Muscle of back (tissue), 13 donors: ENCODE measurements around the gene GNE. TPM values are rescaled to one million over a fixed set of nuclear protein-coding genes. Genes with fewer than 3 reads are reported as not detected.
"Not testable (repeated sequence)": the region's sequence is repeated elsewhere in the genome, so short reads cannot be mapped to it uniquely, and the experiment has no call there.

ENCODE experiments used
- DNase-seq, 3 donors: peaks; one replicate each; pipeline versions ENCODE4 v3.0.0 to v3.0.0-alpha.2; 2013
- long read RNA-seq, 9 donors: transcript quantifications; one replicate each; lab custom pipeline, GENCODE V29; 2026
- polyA plus RNA-seq, 10 donors: library from polyadenylated mRNA; unstranded; fragments of 120-200 nt; gene quantifications; one replicate each; pipeline ENCODE4 v1.2.1, GENCODE V29; 2013; ENCODE audit not compliant: insufficient read length in 10 of 10

Gene GNE, protein sequence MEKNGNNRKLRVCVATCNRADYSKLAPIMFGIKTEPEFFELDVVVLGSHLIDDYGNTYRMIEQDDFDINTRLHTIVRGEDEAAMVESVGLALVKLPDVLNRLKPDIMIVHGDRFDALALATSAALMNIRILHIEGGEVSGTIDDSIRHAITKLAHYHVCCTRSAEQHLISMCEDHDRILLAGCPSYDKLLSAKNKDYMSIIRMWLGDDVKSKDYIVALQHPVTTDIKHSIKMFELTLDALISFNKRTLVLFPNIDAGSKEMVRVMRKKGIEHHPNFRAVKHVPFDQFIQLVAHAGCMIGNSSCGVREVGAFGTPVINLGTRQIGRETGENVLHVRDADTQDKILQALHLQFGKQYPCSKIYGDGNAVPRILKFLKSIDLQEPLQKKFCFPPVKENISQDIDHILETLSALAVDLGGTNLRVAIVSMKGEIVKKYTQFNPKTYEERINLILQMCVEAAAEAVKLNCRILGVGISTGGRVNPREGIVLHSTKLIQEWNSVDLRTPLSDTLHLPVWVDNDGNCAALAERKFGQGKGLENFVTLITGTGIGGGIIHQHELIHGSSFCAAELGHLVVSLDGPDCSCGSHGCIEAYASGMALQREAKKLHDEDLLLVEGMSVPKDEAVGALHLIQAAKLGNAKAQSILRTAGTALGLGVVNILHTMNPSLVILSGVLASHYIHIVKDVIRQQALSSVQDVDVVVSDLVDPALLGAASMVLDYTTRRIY
- polyA plus RNA-seq = 10 to 100 TPM; 10.6 to 17.7 (median 14.0) TPM
- long read RNA-seq, donor 1 = 0 reads
- long read RNA-seq, donor 2 = 0 reads
- long read RNA-seq, donor 3 = 0 reads
- long read RNA-seq, donor 4 = 0 reads
- long read RNA-seq, donor 5, full-length matches to known transcripts = 2 of 2 reads
- long read RNA-seq, donor 5, partial matches to known transcripts = 0 of 2 reads
- long read RNA-seq, donor 5, other reads (novel, unspliced or antisense) = 0 of 2 reads
- long read RNA-seq, donor 6, full-length matches to known transcripts = 1 of 17 reads
- long read RNA-seq, donor 6, partial matches to known transcripts = 16 of 17 reads
- long read RNA-seq, donor 6, other reads (novel, unspliced or antisense) = 0 of 17 reads
- long read RNA-seq, donor 7, full-length matches to known transcripts = 2 of 2 reads
- long read RNA-seq, donor 7, partial matches to known transcripts = 0 of 2 reads
- long read RNA-seq, donor 7, other reads (novel, unspliced or antisense) = 0 of 2 reads
- long read RNA-seq, donor 8 = 0 reads
- long read RNA-seq, donor 9 = 0 reads

DNA sequence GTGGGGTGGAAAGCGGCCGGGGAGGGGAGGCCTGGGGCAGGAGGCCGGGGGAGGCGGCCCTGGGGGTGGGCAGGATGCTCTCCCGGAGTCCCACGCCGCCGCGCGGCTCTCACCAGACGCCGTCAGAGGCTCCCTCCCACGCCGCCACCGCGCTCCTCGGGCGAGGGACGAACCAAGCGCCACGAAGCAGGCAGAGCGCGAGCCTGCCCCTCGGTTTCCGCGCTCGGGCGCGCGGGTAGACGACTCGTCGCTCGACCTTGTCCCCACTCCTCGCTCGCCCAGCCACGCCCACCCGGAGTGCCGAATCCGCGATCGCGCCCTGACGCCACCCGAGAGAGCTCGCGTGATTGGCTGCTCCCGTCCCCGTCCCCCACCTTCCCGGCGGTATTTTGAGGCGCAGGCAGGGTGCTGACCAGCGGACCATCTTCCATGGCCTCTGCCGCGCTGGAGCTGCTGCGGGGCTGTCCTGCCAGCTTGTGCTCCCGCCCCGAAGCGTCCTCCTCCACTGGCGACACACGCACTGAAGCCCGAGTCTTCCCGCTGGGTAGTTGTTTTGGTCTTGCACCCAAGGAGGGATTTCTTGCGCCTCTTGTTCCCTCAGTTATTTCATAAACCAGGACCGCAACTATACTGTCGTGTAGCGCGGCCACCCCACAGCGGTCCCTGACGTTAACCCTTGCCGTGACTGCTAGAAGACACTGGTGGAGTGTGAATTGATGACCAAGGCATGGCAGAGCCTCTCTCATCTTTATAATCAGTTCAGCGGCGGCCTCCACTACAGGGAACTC, at the start of gene GNE:
GNE (minus strand) TSS at position 241 of the 788 bp plus-strand sequence. CDS start 9,093 bp downstream, outside the sequence.
- peak; percentile 97 to 99 (median 98) for DNase-seq

DNA sequence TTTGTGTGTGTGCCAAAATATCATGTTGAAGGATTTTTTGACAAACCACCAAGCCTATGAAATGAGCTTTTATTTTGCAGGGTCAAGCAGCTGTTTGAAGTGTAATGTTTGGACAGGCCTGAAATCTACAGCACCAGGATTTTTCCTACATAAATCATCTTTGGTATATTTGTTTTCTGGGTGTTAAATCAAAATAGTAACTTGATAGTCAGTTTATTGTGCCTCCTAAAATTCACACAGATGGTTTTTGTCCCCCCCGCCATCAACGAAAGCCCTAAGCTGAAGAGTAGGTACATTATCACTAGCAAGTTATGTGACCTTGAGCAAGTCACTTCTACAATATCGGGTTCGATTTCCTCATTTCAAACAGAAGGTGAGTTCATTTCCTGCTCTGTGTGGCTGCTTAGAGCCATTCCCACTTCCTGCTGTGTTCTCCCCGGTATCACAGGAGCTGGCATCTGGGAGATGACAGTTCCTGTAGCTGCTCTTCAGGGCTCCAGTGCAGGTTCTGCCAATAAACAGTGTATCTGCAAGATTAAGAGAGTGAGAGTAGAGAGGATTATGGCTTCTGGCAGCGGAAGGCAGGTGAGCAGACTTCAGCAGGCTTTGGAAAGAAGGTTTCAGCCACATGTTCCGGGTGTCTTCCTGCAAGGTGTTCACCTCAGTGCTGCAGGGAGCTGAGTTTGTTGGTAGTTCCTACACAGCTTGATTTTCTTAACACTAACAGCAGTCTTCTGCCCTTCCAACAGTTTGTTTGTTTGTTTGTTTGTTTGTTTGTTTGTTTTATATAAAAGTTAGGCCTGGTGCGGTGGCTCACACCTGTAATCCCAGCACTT, 48.4 kb upstream of the GNE start:
- no peak for DNase-seq

DNA sequence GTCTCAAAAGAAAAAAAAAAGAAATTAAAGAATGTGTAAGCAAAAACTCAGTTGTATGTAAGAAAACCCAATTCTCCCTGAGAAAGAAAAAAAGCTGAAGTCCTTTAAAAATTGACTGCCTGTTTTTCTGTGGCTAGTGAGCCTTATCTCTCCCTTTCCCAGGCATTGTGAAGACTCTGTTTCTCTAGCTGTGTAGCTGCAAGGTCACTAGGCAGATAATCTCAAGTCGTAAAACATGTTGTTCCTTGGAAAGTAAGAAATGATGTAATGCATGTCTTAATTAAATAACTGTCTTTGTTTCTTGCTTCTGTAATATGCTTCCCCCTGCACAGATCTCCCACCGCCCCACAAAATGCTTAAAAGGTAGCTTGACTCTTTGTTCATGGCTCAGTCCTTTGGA, 46.1 kb upstream of the GNE start:
- not testable (repeated sequence) for DNase-seq

DNA sequence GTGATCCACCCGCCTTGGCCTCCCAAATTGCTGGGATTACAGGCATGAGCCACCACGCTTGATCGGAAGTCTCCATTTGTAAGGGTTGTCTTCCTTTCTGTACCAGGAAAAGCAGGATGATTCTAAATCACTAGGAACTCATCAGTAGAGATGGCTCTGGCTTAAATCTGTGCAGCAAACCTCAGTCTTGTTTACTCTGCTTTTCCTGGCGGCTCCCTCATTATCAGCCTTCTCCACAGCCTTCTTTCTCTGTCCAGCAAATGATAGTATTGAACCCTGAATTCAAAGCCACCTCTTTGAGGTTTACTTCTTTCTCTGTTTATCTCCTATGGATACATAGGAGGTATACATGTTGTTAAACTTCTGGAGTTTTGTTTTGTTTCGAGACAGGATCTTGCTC, 43.0 kb upstream of the GNE start:
- no peak for DNase-seq

DNA sequence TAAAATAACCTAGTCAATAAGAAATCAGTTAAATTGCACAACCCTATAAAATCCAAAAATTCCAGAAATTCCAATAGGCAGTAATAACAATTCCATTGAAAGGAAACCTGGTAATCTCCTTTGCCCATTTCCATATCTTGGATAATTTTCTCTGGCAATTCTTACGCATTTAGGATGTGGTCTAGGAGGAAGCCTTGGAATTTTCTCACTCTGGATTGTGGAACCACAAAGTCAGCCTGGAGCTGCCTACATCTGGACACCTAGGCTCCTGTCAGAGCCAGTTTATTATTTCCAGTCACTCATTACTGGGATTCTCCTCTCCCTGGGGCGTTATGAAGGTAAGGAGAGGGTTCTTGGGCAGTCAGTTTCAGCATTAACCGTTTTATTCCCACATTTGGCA, 40.3 kb upstream of the GNE start:
- peak in 1 of 3 donors; percentile 51 for DNase-seq

DNA sequence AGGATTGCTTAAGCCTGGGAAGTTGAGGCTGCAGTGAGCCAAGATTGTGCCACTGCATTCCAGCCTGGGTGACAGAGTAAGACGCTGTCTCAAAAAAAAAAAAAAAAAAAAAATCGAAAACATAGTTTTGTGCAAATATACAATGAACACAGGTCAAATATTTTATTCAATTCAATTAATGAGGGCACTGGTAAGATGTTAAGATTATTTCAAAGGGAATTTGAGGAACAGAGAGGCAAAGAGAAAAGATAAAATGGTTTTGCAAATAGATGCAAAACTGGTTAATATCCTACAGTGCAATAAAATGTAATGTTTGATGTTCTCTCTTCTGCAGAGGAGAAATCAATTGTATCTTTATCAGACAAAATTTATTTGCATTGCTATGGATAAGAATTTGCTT, 39.5 kb upstream of the GNE start:
- DNase-seq = no peak

DNA sequence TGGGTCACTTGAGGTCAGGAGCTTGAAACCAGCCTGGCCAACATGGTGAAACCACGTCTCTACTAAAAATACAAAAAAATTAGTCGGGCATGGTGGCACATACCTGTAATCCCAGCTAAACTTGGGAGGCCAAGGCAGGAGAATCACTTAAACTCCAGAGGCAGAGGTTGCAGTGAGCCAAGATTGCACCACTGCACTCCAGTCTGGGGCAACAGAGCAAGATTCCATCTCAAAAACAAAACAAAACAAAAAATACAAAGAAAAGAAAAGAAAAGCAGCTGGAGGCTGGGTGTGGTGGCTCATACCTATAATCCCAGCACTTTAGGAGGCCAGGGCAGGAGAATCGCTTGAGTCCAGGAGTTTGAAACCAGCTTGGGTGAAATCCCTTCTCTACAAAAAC, 36.7 kb upstream of the GNE start:
- DNase-seq = not testable (repeated sequence)

DNA sequence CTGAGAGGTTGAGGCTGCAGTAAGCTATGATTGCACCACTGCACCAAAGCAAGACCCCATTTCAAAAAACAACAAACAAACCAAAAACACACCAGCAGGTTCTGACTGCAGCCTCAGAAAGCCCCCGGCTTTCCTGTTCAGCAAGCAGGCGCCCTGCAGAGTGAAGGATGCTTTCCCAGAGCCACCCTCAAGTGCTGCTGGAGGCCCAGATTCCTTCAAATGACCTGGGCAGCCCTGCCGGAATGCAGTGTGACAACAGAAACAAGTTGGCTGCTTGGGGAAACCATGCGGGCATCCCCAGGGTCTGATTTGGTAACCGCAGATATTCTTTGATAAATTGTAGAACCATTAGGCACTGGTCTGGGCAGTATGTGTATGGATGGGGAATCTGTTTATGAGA, 35.7 kb upstream of the GNE start:
- no peak for DNase-seq

DNA sequence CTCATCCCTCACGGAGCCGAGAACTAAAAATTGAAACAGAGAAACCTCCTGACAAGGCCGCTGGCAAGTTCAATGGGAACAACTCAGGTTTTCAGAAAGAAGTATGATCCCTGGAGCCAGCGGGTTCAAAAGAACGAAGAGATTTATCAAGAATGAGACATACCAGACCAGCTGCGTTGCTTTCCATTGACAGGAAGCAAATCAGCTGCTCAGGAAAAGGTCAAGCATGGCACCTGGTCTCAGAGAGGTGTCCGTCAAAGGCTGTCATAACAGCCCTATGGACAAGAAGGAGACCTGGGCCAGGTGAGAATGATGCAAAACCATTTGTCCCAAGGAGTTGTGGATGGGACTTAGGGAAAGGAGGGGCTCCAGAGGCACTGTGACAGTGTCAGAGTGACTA, 34.9 kb upstream of the GNE start:
- DNase-seq = no peak

DNA sequence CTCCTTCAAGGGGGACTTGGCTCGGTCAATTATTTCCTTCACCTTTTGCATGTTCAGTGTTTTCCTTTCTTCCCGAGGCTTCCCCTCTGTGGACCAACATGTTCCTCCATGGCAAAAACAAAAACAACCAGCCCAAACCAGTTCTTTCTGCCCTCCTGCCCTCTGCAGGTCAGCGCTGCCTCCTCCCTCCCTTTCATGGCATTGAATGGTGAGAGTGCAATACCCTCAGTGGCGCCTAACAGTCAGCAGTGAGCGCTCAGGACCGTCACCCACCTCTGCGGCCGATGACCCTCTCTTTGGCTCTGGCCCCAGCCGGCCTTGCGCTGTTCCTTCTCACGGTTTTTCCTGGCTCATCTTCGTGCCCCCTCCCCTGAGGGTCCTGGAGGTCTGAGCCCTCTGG, 34.4 kb upstream of the GNE start:
- no peak for DNase-seq

DNA sequence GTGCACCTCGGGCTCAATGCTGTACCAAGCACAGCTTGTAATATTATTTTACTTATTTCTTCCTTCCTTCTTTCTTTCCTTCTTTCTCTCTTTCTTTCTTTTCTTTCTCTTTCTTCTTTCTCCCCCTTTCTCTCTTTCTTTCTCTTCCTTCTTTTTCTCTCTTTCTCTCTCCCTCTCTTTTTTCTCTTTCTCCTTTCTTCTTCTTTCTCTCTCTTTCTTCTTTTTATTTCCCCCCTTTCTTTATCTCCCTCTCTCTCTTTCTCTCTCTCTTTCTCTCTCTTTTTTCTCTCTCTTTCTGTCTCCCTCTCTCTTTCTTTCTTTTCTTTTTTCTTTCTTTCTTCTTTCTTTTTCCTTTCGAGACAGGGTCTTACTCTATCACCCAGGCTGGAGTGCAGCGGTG, 32.7 kb upstream of the GNE start:
- no peak for DNase-seq

DNA sequence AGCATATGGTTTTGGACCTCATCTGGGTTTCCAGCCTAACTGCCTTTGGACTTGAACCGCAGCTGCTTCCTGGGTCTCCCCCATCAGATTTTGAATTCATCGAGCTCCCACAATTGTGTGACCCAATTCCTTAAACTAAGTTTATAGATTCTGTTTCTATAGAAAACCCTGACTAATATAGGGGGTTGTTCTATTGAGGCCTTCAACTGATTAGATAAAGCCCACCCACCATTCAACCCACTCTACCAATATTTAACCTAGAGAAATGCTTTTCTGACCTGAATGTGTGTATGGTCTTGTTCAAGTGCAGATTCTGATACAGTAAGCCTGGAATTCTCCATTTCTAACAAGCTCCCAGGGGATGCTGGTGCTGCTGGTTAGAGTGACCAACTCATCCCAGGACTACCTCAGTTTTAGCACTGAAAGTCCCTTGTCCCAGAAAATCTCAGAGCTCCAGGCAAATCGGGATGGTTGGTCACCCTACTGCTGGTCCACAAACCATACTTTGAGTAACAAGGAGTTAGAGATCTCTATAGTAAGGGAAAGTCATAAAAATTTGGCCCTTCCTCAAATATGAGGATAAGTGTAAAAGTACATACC, 31.7 kb upstream of the GNE start:
- DNase-seq = no peak

DNA sequence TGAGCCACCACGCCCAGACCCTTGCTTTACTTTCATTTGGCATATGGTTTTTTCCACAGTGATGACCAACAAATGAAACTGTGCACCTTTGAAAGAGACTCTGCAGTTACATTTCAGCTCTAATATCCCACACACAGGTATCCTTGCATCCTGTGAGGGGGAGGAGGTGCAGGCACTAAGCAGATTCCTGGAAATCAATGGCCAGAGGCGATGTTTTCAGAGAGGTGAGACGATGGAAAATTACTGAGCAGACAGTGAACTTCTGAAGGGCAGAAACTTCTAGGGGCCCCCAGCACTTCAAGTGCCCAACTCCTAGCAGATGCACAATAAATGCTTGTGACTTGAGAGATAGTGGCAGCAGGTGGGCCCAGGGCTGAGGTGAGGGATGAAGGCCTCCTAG, 29.8 kb upstream of the GNE start:
- no peak for DNase-seq

DNA sequence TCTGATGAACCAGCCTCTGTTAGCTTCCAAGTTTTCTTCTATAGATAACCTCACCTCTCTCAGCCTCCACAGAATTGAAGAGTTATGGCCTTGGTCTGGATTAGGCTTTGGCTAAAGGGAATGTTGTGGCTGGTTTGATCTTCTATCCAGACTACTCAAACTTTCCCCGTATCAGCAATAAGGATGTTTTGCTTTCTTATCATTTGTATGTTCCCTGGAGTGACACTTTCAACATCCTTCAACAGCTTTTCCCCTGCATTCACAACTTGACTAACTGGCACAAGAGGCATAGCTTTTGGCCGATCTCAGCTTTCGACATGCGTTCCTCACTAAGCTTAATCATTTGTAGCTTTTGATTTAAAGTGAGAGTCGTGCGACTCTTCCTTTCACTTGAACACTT, 28.1 kb upstream of the GNE start:
- DNase-seq = no peak

DNA sequence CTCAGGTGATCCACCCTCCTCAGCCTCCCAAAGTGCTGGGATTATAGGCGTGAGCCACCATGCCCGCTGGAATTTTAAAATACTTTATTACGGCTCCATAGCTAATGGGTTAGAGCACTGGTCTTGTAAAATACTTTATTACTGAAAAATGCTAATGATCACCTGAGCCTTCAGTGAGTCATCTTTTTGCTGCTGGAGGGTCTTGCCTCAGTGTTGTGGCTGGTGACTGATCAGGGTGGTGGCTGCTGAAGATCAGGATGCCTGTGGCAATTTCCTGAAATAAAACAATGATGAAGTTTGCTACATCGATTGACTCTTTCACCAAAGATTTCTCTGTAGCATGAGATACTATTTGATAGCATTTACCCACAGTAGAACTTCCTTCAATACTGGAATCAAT, 26.0 kb upstream of the GNE start:
- DNase-seq = no peak

DNA sequence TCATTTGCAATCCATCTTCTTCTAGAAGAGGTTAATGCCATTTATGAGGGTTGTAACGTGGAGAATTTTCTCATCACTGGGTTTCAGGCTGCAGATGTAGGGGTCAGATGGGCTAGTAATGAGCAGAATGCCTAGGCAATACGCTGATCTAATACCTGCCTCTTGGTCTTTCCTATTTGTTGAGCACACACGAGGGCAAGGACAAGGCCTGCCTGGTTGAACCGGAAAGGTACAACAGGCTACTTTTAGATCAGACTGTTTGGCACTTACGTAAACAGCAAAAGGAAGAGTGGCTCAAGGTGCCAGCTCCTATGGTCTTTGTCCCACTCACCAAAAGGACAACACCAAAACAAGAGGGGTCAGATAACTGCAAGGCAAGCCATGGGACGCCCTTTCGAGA, 24.0 kb upstream of the GNE start:
- no peak for DNase-seq

DNA sequence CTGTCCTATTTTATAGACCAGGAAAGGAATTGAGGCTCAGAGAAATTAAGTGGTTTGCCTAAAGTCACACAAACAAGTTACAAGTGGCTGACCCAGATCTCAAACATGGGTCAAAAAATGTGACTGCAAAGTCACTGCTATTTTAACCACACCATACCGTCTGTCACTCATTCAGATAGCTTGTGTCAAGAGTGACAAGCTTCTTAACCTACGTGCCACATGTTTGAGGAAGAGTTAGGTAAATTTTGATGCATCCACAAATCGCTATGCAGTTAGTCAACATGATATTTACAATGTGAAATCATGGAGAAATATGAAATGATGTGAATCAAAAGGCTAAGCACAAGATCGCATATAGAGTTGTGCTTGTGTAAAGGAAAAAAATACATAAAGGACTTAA, 22.7 kb upstream of the GNE start:
- no peak for DNase-seq

DNA sequence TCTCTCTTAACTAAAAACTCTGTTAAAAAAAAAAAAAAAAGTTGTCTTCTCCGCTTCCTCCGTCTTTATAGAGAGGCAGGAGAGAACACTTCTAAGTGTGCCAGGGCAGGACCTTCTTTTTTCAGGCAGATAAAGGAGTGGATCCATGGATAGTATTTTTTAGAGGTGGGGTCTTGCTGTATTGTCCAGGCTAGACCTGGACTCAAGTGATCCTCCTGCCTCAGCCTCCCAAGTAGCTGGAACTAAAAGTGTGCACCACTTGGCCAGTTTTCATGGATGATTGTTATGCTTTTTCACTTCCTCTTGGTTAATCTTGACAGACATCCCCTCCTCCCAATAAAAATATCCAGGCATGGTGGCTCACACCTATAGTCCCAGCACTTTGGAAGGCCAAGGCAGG, 20.0 kb upstream of the GNE start:
- DNase-seq = no peak

DNA sequence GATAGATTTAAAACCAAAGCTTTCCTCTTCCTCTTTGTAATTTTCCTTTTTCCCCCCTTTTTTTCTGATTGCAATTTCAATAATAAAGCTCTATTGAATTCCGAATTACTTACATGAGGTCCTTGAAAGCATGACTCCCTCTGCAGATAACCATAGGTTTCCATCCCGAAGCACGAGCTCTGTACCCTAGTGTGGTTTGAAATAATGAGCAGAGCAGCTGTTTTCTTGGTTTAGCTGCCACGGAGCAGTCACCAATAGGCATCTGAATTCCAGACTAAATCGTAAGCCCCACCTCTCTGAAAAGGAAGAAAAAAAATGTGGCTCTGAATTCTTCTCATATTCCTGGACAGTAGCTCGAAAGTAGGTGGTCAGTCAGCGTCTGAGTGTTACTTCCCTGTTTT, 18.5 kb upstream of the GNE start:
- peak; percentile 58 to 77 (median 61) for DNase-seq

DNA sequence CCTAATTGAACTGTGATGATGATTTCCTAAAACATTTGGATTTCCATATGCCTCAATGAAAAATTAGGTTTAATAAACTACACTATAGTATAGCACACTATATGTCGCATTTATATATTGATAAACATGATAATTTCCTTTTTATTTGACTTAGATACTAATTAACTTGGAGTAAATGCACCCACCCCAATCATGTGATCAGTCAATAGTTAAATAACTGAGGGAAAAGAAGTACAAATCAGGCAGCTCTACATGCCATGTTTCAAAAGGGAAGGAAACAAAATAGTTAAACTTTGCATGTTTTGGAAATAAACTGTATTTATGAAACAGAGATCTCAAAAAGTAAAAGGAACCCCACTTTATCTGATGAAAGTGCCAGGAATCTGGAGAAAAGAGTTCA, 18.0 kb upstream of the GNE start:
- no peak for DNase-seq
